Neural cell (in vitro differentiated cells): ENCODE results near the gene SPECC1L.

Source experiments
- EZH2 ChIP-seq: fragments of 200-600, 300-800 bp; shearing (Covaris generic), sonication (generic); IDR thresholded peaks from 2 replicates; pipeline ENCODE4 v1.6.1; 2014; ENCODE audit warnings: antibody characterized with exemption, low read length, borderline replicate concordance, mild to moderate bottlenecking; ENCODE audit not compliant: insufficient read depth, poor library complexity, severe bottlenecking
- POLR2AphosphoS5 ChIP-seq: IDR thresholded peaks from 2 replicates; pipeline ENCODE4 v1.6.1; 2012
- TF ChIP-seq, protein P1 (sequence below): fragments of 450-650 bp; IDR thresholded peaks from 2 replicates; pipeline ENCODE4 v1.5.1; 2014; ENCODE audit warnings: antibody characterized with exemption, mild to moderate bottlenecking, moderate library complexity; ENCODE audit not compliant: poor library complexity, severe bottlenecking

DNA sequence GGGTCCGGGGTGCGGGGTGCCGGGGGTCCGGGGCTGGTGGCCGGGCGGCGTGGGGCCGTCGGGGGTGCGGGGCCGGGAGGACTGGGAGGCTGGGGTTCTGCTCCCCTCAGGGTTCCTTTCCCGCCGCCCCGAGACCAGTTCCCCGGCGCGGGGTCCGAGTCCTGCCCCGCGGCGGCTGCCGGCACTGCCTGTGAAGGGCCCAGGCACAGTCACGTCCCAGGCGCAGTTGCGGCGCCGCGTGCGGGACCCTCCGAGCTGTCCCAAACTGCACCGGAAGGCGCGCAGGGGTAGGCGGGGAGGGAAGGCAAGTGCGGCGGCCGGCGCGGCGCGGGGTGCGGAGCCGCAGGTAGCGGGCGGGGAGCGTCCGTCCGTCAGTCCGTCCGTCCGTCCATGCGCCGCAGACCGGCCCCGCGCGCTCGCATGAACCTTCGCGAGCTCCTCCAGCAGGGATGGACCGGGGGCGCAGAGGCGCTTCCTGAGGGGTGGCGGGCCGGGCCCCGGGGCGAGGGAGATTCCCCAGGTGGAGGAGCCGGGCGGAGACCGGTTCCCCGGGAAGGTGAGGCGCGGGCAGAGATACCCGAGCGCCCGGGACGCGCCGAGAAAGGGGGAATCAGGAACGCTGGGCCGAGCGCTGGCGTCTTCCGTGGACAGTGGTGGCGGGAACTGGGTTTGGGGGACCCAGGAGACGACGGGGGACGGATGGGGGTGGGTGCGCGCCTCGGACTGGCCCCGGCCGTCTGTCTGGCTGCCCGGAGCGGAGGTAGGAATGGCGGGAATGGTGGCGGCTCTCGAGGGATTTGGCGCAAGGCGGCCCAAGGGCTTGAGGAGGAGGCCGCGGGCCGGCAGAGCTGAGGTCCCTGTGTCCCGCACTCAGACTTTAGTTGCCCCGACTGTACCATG is 153.6 kb downstream of the SPECC1L start:
- TF ChIP-seq EZH2 (peak; percentile 82), POLR2AphosphoS5 (no peak)
- TF ChIP-seq, protein P1, sequence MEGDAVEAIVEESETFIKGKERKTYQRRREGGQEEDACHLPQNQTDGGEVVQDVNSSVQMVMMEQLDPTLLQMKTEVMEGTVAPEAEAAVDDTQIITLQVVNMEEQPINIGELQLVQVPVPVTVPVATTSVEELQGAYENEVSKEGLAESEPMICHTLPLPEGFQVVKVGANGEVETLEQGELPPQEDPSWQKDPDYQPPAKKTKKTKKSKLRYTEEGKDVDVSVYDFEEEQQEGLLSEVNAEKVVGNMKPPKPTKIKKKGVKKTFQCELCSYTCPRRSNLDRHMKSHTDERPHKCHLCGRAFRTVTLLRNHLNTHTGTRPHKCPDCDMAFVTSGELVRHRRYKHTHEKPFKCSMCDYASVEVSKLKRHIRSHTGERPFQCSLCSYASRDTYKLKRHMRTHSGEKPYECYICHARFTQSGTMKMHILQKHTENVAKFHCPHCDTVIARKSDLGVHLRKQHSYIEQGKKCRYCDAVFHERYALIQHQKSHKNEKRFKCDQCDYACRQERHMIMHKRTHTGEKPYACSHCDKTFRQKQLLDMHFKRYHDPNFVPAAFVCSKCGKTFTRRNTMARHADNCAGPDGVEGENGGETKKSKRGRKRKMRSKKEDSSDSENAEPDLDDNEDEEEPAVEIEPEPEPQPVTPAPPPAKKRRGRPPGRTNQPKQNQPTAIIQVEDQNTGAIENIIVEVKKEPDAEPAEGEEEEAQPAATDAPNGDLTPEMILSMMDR = no peak
